WTC11 (cell line): ENCODE data around the gene MEN1. TPM values are rescaled to one million over a fixed set of nuclear protein-coding genes. Genes with fewer than 3 reads are reported as not detected.

ENCODE experiments used
- ATAC-seq: fragments of 200-7000 bp; cut with Tn5 transposase; 2 replicates; pipeline ENCODE4 v1.10.0; 2021; ENCODE audit warnings: mild to moderate bottlenecking, moderate library complexity
- CTCF ChIA-PET: fragments of 300-600 bp; sonication (Branson Sonifier 250); formaldehyde crosslinking; loops from one replicate; lab custom pipeline; 2021; ENCODE audit warnings: antibody characterized with exemption; lab: Charles Lee
- POLR2A ChIA-PET: fragments of 350-600 bp; sonication (Branson Sonifier 250); formaldehyde crosslinking; loops from one replicate; lab custom pipeline; 2021; ENCODE audit warnings: antibody characterized with exemption; lab: Charles Lee
- DNase-seq: peaks from one replicate; pipeline ENCODE4 v3.0.0; 2021; ENCODE audit warnings: low spot score
- H3K27ac Mint-ChIP-seq: 2 replicates; pipeline ENCODE4 v1.8.0; 2021; ENCODE audit warnings: mixed read lengths
- H3K27me3 Mint-ChIP-seq: 2 replicates; pipeline ENCODE4 v1.8.0; 2021; ENCODE audit warnings: low read depth, mild to moderate bottlenecking, moderate library complexity, mixed read lengths
- H3K36me3 Mint-ChIP-seq: 2 replicates; pipeline ENCODE4 v1.8.0; 2021; ENCODE audit warnings: mixed read lengths
- H3K4me1 Mint-ChIP-seq: 2 replicates; pipeline ENCODE4 v1.8.0; 2022; ENCODE audit warnings: mixed read lengths
- H3K4me3 Mint-ChIP-seq: 2 replicates; pipeline ENCODE4 v1.8.0; 2021; ENCODE audit warnings: mild to moderate bottlenecking, moderate library complexity, mixed read lengths
- H3K9me3 Mint-ChIP-seq: 2 replicates; pipeline ENCODE4 v1.8.0; 2021; ENCODE audit warnings: mixed read lengths
- ATF1 ChIP-seq: sonication (generic); formaldehyde crosslinking; IDR thresholded peaks from 2 replicates; pipeline ENCODE4 v1.8.1; 2023; ENCODE audit warnings: mild to moderate bottlenecking, moderate library complexity, missing genetic modification reagents
- CBFB ChIP-seq: sonication (generic); formaldehyde crosslinking; IDR thresholded peaks from 2 replicates; pipeline ENCODE4 v1.8.1; 2022; ENCODE audit warnings: mild to moderate bottlenecking, low read depth, missing genetic modification reagents
- CREM ChIP-seq: sonication (generic); formaldehyde crosslinking; IDR thresholded peaks from 2 replicates; pipeline ENCODE4 v1.8.1; 2022; ENCODE audit warnings: mild to moderate bottlenecking, missing genetic modification reagents, moderate library complexity
- FOXJ3 ChIP-seq: sonication (generic); formaldehyde crosslinking; IDR thresholded peaks from 2 replicates; pipeline ENCODE4 v1.9.0; 2021; ENCODE audit warnings: missing genetic modification reagents, mild to moderate bottlenecking, borderline replicate concordance
- FOXP1 ChIP-seq: sonication (generic); formaldehyde crosslinking; IDR thresholded peaks from 2 replicates; pipeline ENCODE4 v1.8.0; 2022; ENCODE audit warnings: missing genetic modification reagents, mild to moderate bottlenecking, moderate library complexity, borderline replicate concordance
- IRF2 ChIP-seq: sonication (generic); formaldehyde crosslinking; IDR thresholded peaks from 2 replicates; pipeline ENCODE4 v1.8.0; 2022; ENCODE audit warnings: low read depth, missing genetic modification reagents, borderline replicate concordance
- KAT7 ChIP-seq: sonication (generic); formaldehyde crosslinking; IDR thresholded peaks from 2 replicates; pipeline ENCODE4 v1.8.1; 2023; ENCODE audit warnings: missing genetic modification reagents, mild to moderate bottlenecking, borderline replicate concordance
- MLX ChIP-seq: sonication (generic); formaldehyde crosslinking; IDR thresholded peaks from 2 replicates; pipeline ENCODE4 v1.8.1; 2023; ENCODE audit warnings: mild to moderate bottlenecking, missing genetic modification reagents, moderate library complexity
- NR1H2 ChIP-seq: sonication (generic); formaldehyde crosslinking; IDR thresholded peaks from 2 replicates; pipeline ENCODE4 v1.9.0; 2021; ENCODE audit warnings: mild to moderate bottlenecking, moderate library complexity, missing genetic modification reagents
- PREB ChIP-seq: sonication (generic); formaldehyde crosslinking; IDR thresholded peaks from 2 replicates; pipeline ENCODE4 v1.8.1; 2022; ENCODE audit warnings: mild to moderate bottlenecking, missing genetic modification reagents, moderate library complexity, borderline replicate concordance
- PRRX2 ChIP-seq: fragments of 250-450 bp; sonication (Bioruptor Pico); IDR thresholded peaks from 2 replicates; pipeline ENCODE4 v1.8.0; 2021; ENCODE audit warnings: mild to moderate bottlenecking
- TEAD1 ChIP-seq: sonication (generic); formaldehyde crosslinking; IDR thresholded peaks from 2 replicates; pipeline ENCODE4 v1.8.0; 2022; ENCODE audit warnings: mild to moderate bottlenecking, missing genetic modification reagents
- TEAD4 ChIP-seq: sonication (generic); formaldehyde crosslinking; IDR thresholded peaks from 2 replicates; pipeline ENCODE4 v1.8.0; 2022; ENCODE audit warnings: mild to moderate bottlenecking, missing genetic modification reagents
- ZNF263 ChIP-seq: sonication (generic); formaldehyde crosslinking; IDR thresholded peaks from 2 replicates; pipeline ENCODE4 v1.8.1; 2022; ENCODE audit warnings: low read depth, mild to moderate bottlenecking, moderate library complexity, missing genetic modification reagents
- ZNF281 ChIP-seq: sonication (generic); formaldehyde crosslinking; IDR thresholded peaks from 2 replicates; pipeline ENCODE4 v1.8.0; 2023; ENCODE audit warnings: mild to moderate bottlenecking, missing genetic modification reagents
- ZNF317 ChIP-seq: sonication (generic); formaldehyde crosslinking; IDR thresholded peaks from 2 replicates; pipeline ENCODE4 v1.8.1; 2023; ENCODE audit warnings: low read depth, mild to moderate bottlenecking, moderate library complexity, missing genetic modification reagents, borderline replicate concordance
- ZSCAN18 ChIP-seq: fragments of 250-450 bp; sonication (Bioruptor Pico); IDR thresholded peaks from 2 replicates; pipeline ENCODE4 v2.1.2; 2022; ENCODE audit warnings: mild to moderate bottlenecking, moderate library complexity
- total RNA-seq: library from RNA; stranded (reverse); gene quantifications from 3 replicates; pipeline ENCODE4 v1.2.3, GENCODE V29; 2021
- TF ChIP-seq, protein P1 (sequence below): sonication (generic); formaldehyde crosslinking; IDR thresholded peaks from 2 replicates; pipeline ENCODE4 v1.8.1; 2022; ENCODE audit warnings: low read depth, mild to moderate bottlenecking, moderate library complexity, missing genetic modification reagents, borderline replicate concordance
- TF ChIP-seq, protein P2 (sequence below): sonication (generic); formaldehyde crosslinking; IDR thresholded peaks from 2 replicates; pipeline ENCODE4 v1.8.0; 2022; ENCODE audit warnings: mild to moderate bottlenecking, missing genetic modification reagents

The MEN1 gene
- total RNA-seq, 1 experiment from 2014 or later = 47.1 TPM

DNA sequence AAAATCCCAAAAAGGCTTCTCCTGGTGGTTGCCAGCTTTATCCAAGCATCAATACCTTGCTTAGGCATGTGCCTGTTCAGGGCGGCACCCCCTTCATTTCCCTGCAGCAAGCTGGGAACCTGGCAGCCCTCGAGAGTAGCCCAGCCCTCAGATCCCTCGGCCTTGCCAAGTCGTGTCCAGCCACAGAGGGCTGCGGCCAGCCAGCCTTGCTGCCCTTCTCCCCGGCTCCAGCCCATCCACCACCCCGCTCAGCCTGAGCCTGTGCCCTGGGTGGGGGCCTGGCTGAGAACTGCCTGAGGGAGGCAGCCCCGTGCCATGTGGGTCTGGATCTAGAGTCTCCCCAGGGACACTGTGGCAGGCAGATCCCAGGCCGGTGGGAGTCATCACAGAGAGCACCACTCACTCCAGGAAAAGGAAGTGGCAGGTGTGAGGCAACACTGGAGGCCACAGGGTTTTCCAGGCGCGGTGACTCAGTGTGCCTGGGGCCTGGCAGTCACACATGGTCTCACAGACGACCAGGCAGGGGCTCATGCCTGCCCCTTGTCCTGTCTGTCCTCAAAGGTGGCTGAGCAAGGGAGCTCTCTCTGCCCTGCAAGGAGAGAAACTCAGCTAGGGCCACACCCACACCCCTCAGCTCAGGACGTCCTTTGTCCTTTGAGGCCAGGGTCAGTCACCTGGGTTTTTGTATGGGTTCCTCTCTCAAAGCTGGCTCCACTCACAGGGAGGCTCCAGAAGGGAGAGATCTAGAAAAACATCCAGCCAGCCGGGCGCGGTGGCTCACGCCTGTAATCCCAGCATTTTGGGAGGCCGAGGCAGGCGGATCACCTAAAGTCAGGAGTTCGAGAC is 46.3 kb upstream of the MEN1 start (continued):
- TF ChIP-seq, protein P1, sequence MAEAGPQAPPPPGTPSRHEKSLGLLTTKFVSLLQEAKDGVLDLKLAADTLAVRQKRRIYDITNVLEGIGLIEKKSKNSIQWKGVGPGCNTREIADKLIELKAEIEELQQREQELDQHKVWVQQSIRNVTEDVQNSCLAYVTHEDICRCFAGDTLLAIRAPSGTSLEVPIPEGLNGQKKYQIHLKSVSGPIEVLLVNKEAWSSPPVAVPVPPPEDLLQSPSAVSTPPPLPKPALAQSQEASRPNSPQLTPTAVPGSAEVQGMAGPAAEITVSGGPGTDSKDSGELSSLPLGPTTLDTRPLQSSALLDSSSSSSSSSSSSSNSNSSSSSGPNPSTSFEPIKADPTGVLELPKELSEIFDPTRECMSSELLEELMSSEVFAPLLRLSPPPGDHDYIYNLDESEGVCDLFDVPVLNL = no peak

- Mint-ChIP-seq H3K27ac (peak overlapping the region; percentile 89; the same call in 1 of the 2 replicates), H3K4me1 (peaks cover 10% of the 10 kb centered on the region), H3K27me3 (no peaks in the 10 kb centered on the region), H3K36me3 (no peaks in the 10 kb centered on the region; the same call in 1 of the 2 replicates), H3K9me3 (no peaks in the 10 kb centered on the region), H3K4me3 (no peak overlapping the region)
- ATAC-seq = no peak
- TF ChIP-seq NR1H2 (CRISPR knock-in tag) = no peak
- no peak for TF ChIP-seq PREB (CRISPR knock-in tag)
- no peak for TF ChIP-seq KAT7
- no peak for TF ChIP-seq ZNF317
- TF ChIP-seq CBFB (CRISPR knock-in tag) = no peak
- no peak for TF ChIP-seq TEAD4
- no peak for TF ChIP-seq TEAD1 (CRISPR knock-in tag)
- TF ChIP-seq FOXP1 (CRISPR knock-in tag) = no peak
- TF ChIP-seq, protein P2, sequence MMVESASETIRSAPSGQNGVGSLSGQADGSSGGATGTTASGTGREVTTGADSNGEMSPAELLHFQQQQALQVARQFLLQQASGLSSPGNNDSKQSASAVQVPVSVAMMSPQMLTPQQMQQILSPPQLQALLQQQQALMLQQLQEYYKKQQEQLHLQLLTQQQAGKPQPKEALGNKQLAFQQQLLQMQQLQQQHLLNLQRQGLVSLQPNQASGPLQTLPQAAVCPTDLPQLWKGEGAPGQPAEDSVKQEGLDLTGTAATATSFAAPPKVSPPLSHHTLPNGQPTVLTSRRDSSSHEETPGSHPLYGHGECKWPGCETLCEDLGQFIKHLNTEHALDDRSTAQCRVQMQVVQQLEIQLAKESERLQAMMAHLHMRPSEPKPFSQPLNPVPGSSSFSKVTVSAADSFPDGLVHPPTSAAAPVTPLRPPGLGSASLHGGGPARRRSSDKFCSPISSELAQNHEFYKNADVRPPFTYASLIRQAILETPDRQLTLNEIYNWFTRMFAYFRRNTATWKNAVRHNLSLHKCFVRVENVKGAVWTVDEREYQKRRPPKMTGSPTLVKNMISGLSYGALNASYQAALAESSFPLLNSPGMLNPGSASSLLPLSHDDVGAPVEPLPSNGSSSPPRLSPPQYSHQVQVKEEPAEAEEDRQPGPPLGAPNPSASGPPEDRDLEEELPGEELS = no peak
- no peak for TF ChIP-seq FOXJ3 (CRISPR knock-in tag)
- TF ChIP-seq CREM (CRISPR knock-in tag) = no peak
- TF ChIP-seq, protein P1 = no peak
- no peak for TF ChIP-seq ZNF281
- TF ChIP-seq IRF2 = no peak
- no peak for TF ChIP-seq MLX (CRISPR knock-in tag)
- TF ChIP-seq ZSCAN18 (CRISPR knock-in tag) = no peak
- no peak for TF ChIP-seq ZNF263 (CRISPR knock-in tag)
- no peak for TF ChIP-seq ATF1 (CRISPR knock-in tag)
- TF ChIP-seq PRRX2 = no peak
- no peak for DNase-seq
- CTCF ChIA-PET = interaction anchor here (1.5 kb wide), 1 partner anchor 14 kb away, joined by 4 read pairs; no protein-coding TSS in a partner anchor
- POLR2A ChIA-PET = no interaction called here
Measured at GRCh38 chr11:64855596-64856304, 45.4 kb upstream of the MEN1 start.
